Mucosa of descending colon (tissue), 3 donors: ENCODE measurements around the gene CENPO. TPM values are rescaled to one million over a fixed set of nuclear protein-coding genes. Genes with fewer than 3 reads are reported as not detected.

Experiments used
- ATAC-seq: fragments of 200-7000 bp; cut with Tn5 transposase; one replicate; pipeline ENCODE4 v1.9.1; 2020; ENCODE audit warnings: mild to moderate bottlenecking, moderate library complexity
- DNase-seq, 3 donors: peaks; one replicate each; pipeline ENCODE4 v3.0.0-alpha.2; 2020
- H3K36me3 ChIP-seq: fragments of 200-600 bp; one replicate; pipeline ENCODE4 v1.8.0; 2021; ENCODE audit warnings: low read depth, mild to moderate bottlenecking
- H3K4me1 ChIP-seq: fragments of 200-600 bp; one replicate; pipeline ENCODE4 v1.8.0; 2021; ENCODE audit warnings: low read depth, mild to moderate bottlenecking
- H3K4me3 ChIP-seq: fragments of 200-600 bp; one replicate; pipeline ENCODE4 v1.8.0; 2021; ENCODE audit warnings: mild to moderate bottlenecking
- H3K9me3 ChIP-seq: fragments of 200-600 bp; one replicate; pipeline ENCODE4 v1.8.0; 2021; ENCODE audit warnings: mild to moderate bottlenecking
- intact Hi-C, 2 donors: fragments of 100-400 bp; cut with DNase I in 1 of 2; cut with micrococcal nuclease in 1 of 2; formaldehyde crosslinking; loops; one replicate each; pipeline versions ENCODE4 v1.11.0 to v1.11.1; 2022; cut with DNase I, micrococcal nuclease
- total RNA-seq, 3 donors: library from RNA; stranded (reverse); fragmentation: NEBNext Ultra II Directional in 2 of 3; extraction: Animal tissue kit (Norgen Biotek cat#: 25700) in 2 of 3; gene quantifications; one replicate each; pipeline versions ENCODE4 v1.2.1 to v1.2.4, GENCODE V29; 2021 to 2023
- TF ChIP-seq, protein P1 (sequence below): fragments of 200-600 bp; IDR thresholded peaks from one replicate; pipeline ENCODE4 v1.8.0; 2022; ENCODE audit warnings: antibody characterized with exemption, mild to moderate bottlenecking
- donor health status: DM: no; HTN: no; CAD: no; lungs with moderate emphysema.
- donor health status: DM: no; HTN: no; CAD: no.
- donor health status: DM: no; HTN: yes; CAD: no.

CENPO gene
- total RNA-seq, 3 donors from 2014 or later: 6.0 to 15.7 (median 13.4) TPM

DNA sequence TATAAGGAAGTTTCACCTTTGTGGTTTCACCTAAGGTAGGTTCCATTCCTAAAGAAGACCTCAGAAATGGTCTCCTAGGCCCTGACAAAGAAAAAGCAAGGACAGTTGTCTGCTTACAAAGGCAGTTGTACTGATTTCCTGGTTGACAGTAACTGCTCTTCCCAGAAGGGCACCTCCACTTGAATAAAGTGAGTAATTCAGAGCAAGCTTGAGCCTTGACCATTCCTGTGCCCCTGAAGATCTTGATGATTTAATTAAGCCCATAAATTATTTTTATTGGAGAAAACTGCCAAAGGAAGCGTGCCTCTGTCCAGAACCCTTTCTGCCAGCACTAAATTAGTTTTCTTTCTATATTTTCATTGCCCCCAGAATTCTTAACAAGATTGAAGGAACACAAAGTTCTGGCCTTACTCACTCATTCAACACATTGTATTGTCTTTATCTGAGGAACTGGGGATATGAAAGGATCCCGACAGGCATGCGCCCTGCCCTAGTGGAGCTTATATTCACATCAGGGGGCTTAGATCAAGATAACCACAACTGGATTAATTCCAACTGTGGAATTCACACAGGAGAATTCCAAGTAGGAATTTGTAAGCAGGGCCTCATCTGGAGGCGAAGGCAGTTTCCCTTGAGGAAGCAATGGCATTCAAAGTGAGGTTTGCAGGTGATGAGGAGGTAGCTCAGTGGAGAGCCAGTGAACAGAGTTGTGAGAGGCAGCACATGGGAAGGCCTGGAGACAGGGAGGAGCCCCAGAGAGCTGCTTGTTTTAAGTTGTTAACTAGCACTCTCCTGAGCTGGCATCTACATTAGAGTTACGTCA lies 21.2 kb upstream of the CENPO start:
- no peak for ATAC-seq
- DNase-seq: no peak
- Histone ChIP-seq H3K4me1 (no peaks in the 10 kb centered on the region), H3K9me3 (no peaks in the 10 kb centered on the region), H3K4me3 (no peak overlapping the region), H3K36me3 (no peaks in the 10 kb centered on the region)
- intact Hi-C loops: no loop called here
- TF ChIP-seq, protein P1, sequence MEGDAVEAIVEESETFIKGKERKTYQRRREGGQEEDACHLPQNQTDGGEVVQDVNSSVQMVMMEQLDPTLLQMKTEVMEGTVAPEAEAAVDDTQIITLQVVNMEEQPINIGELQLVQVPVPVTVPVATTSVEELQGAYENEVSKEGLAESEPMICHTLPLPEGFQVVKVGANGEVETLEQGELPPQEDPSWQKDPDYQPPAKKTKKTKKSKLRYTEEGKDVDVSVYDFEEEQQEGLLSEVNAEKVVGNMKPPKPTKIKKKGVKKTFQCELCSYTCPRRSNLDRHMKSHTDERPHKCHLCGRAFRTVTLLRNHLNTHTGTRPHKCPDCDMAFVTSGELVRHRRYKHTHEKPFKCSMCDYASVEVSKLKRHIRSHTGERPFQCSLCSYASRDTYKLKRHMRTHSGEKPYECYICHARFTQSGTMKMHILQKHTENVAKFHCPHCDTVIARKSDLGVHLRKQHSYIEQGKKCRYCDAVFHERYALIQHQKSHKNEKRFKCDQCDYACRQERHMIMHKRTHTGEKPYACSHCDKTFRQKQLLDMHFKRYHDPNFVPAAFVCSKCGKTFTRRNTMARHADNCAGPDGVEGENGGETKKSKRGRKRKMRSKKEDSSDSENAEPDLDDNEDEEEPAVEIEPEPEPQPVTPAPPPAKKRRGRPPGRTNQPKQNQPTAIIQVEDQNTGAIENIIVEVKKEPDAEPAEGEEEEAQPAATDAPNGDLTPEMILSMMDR: no peak

GRCh38 chr2:24774373-24774772 lies 18.9 kb upstream of the CENPO start:
- TF ChIP-seq, protein P1: no peak
- no peak for DNase-seq
- no peaks in the 10 kb centered on the region for H3K9me3 ChIP-seq
- no peak overlapping the region for H3K4me3 ChIP-seq
- no peaks in the 10 kb centered on the region for H3K36me3 ChIP-seq
- intact Hi-C loops: no loop called here
- H3K4me1 ChIP-seq: no peaks in the 10 kb centered on the region
- peak; percentile 17 for ATAC-seq

DNA sequence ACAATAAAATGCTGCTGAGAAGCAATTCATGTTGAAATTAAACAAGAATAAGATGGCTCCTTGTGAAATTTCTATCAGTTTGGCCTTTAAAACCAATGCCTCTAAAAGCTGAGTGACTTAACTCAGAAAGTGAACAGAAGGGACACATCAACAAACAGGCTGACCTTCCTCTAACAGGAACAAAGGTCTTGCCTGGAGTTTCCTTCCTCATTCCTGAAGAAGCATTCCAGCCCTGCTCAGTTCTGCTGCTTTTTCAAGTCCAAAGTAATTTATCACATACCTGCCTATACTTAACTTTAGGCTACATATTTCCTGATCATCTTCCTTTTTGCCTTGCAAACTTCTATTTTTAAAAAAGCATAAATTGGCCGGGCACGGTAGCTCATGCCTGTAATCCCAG lies 14.1 kb upstream of the CENPO start:
- TF ChIP-seq, protein P1: no peak
- peak in 1 of 3 donors; percentile 36 for DNase-seq
- peak; percentile 89 for ATAC-seq
- Histone ChIP-seq H3K9me3 (no peaks in the 10 kb centered on the region), H3K4me3 (no peak overlapping the region), H3K4me1 (no peaks in the 10 kb centered on the region), H3K36me3 (no peaks in the 10 kb centered on the region)
- intact Hi-C loops: no loop called here

GRCh38 chr2:24783641-24784040 lies 9.6 kb upstream of the CENPO start:
- DNase-seq (no peak), ATAC-seq (no peak)
- no peaks in the 10 kb centered on the region for H3K36me3 ChIP-seq
- H3K4me3 ChIP-seq: no peak overlapping the region
- no peaks in the 10 kb centered on the region for H3K9me3 ChIP-seq
- no peaks in the 10 kb centered on the region for H3K4me1 ChIP-seq
- TF ChIP-seq, protein P1: no peak
- intact Hi-C loops: no loop called here

GRCh38 chr2:24785671-24786321 lies 7.4 kb upstream of the CENPO start:
- no peak for DNase-seq
- Histone ChIP-seq H3K9me3 (no peaks in the 10 kb centered on the region), H3K4me1 (no peaks in the 10 kb centered on the region), H3K36me3 (no peaks in the 10 kb centered on the region), H3K4me3 (no peak overlapping the region)
- intact Hi-C loops: no loop called here
- TF ChIP-seq, protein P1: no peak
- peak; percentile 76 for ATAC-seq
